ENCODE results near the gene OTUD3.
A peak's percentile ranks its signal among the peaks of the same experiment; 100 is the strongest.
"Not testable (repeated sequence)": the region's sequence is repeated elsewhere in the genome, so short reads cannot be mapped to it uniquely, and the experiment has no call there.

The OTUD3 gene

GRCh38 chr1:19882111-19883071, at the start of gene OTUD3:
OTUD3 (plus strand) TSS chr1:19882395; CDS start chr1:19882514, 119 bp downstream.
- peak; percentile 97 for DNase-seq

GRCh38 chr1:19835578-19835977, 46.6 kb upstream of the OTUD3 start:
- no peak for DNase-seq

- no peak for DNase-seq
These were observed 44.3 kb upstream of the OTUD3 start for GRCh38 chr1:19837866-19838265.

GRCh38 chr1:19840228-19840627, 42.0 kb upstream of the OTUD3 start:
- no peak for DNase-seq

- no peak for DNase-seq
These were observed 37.3 kb upstream of the OTUD3 start for GRCh38 chr1:19844731-19845495.

- DNase-seq = no peak
These were observed 36.6 kb upstream of the OTUD3 start for GRCh38 chr1:19845555-19845954.

GRCh38 chr1:19846338-19846737, 35.9 kb upstream of the OTUD3 start:
- no peak for DNase-seq

GRCh38 chr1:19847334-19847733, 34.9 kb upstream of the OTUD3 start:
- not testable (repeated sequence) for DNase-seq

- not testable (repeated sequence) for DNase-seq
These were observed 32.9 kb upstream of the OTUD3 start for GRCh38 chr1:19849307-19849706.

GRCh38 chr1:19850214-19850613, 32.0 kb upstream of the OTUD3 start:
- DNase-seq = no peak

GRCh38 chr1:19852036-19852435, 30.2 kb upstream of the OTUD3 start:
- no peak for DNase-seq

GRCh38 chr1:19854866-19855265, 27.3 kb upstream of the OTUD3 start:
- DNase-seq = no peak

GRCh38 chr1:19858893-19859292, 23.3 kb upstream of the OTUD3 start:
- DNase-seq = no peak

- DNase-seq = no peak
These were observed 22.3 kb upstream of the OTUD3 start for GRCh38 chr1:19859876-19860275.

GRCh38 chr1:19860418-19860817, 21.8 kb upstream of the OTUD3 start:
- no peak for DNase-seq

- DNase-seq = no peak
These were observed 21.2 kb upstream of the OTUD3 start for GRCh38 chr1:19861034-19861433.

- DNase-seq = no peak
These were observed 20.2 kb upstream of the OTUD3 start for GRCh38 chr1:19861842-19862530.

GRCh38 chr1:19862944-19863343, 19.3 kb upstream of the OTUD3 start:
- DNase-seq = no peak

- DNase-seq = no peak
These were observed 17.5 kb upstream of the OTUD3 start for GRCh38 chr1:19864570-19865160.

- DNase-seq = no peak
These were observed 16.2 kb upstream of the OTUD3 start for GRCh38 chr1:19866029-19866428.

- DNase-seq = no peak
These were observed 15.4 kb upstream of the OTUD3 start for GRCh38 chr1:19866758-19867157.

GRCh38 chr1:19868575-19868974, 13.6 kb upstream of the OTUD3 start:
- DNase-seq = not testable (repeated sequence)

- DNase-seq = not testable (repeated sequence)
These were observed 12.7 kb upstream of the OTUD3 start for GRCh38 chr1:19869453-19869852.

Measured in CD4-positive, alpha-beta T cell treated with Interferon gamma for 1 hour (primary cell).